HG03457 (cell line): ENCODE measurements around the gene SART1.

Experiments used
- ATAC-seq: cut with Tn5 transposase; IDR thresholded peaks from one replicate; pipeline ENCODE4 v1.9.1; 2021; ENCODE audit warnings: moderate number of reproducible peaks; ENCODE audit not compliant: unreplicated experiment

The SART1 gene

GRCh38 chr11:65962141-65962564 lies 619 bp downstream of the SART1 start:
- no peak for ATAC-seq

DNA sequence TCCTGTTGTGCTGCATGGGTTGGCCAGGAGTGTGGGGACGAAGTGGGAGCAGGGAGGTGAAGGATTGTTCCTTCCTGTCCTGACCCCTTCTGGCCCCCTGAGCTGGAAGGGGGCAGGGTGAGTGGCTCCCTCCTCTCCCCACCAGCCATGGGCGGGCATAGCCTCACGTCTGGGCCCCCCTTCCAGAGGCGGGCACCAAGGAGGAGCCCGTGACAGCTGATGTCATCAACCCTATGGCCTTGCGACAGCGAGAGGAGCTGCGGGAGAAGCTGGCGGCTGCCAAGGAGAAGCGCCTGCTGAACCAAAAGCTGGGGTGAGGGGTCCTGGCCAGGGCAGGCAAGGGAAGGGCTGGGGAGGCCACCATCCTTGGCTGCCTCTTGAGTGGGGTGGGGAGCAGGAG lies 3.4 kb downstream of the SART1 start:
- ATAC-seq: no peak

- no peak for ATAC-seq
Measured at GRCh38 chr11:65965986-65966762, 4.6 kb downstream of the SART1 start.

DNA sequence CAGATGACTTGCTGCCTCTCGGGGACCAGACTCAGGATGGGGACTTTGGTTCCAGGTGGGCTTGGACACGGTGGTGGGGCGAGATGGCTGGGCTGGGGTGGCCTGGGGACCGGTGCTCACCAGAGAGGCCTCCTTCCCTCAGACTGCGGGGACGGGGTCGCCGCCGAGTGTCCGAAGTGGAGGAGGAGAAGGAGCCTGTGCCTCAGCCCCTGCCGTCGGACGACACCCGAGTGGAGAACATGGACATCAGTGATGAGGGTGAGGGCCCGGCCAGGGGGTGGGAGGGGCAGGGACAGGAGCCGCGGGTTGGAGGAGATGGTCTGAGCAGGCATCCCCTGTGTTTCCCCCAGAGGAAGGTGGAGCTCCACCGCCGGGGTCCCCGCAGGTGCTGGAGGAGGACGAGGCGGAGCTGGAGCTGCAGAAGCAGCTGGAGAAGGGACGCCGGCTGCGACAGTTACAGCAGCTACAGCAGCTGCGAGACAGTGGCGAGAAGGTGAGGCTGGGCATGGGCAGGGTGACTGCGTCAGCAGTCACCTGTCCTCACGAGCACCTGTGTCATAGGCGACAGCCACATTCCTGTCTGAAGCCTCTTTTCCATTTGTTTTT lies 5.9 kb downstream of the SART1 start:
- ATAC-seq: no peak

DNA sequence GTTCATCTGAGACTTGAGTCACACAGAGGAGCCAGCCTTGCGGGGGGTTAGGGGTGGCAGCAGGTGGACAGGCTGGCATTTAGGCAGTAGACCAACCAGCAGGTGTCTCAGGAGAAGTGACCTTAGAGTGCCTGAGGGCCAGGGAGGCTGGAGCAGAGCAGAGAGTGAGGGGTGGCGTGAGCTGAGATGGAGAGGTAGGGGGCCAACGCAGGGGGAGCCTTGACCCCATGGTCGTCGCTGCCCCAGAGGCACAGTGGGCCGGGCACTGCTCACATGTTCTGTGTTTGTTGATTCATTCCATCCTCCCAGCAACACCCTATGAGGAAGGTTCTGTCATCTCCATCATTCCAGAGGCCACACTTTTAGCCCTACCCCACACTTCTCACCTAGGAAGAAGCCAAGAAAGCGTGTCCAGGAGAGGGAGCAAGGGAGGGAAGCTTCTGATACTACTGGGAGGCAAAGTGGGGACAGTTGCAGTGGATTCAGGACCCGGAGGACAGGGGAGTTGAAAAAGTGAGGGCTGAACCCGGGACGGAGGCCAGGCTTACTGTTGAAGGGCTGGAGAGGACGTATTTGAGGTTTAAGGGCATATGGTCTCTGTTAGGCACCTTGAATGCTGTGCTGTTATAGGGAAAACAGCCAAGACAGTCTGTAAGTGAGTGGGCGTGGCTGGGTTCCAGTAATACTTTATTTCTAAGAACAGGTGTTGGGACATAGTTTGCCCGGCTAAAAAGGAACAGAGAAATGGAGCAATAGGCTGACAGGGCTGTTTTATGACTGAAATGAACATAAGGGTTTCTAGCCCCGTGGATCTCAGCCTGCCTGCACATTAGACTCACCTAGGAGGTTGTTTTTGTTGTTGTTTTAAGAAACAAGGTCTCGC lies 7.3 kb downstream of the SART1 start:
- no peak for ATAC-seq

- no peak for ATAC-seq
Measured at GRCh38 chr11:65972116-65972515, 10.6 kb downstream of the SART1 start.

DNA sequence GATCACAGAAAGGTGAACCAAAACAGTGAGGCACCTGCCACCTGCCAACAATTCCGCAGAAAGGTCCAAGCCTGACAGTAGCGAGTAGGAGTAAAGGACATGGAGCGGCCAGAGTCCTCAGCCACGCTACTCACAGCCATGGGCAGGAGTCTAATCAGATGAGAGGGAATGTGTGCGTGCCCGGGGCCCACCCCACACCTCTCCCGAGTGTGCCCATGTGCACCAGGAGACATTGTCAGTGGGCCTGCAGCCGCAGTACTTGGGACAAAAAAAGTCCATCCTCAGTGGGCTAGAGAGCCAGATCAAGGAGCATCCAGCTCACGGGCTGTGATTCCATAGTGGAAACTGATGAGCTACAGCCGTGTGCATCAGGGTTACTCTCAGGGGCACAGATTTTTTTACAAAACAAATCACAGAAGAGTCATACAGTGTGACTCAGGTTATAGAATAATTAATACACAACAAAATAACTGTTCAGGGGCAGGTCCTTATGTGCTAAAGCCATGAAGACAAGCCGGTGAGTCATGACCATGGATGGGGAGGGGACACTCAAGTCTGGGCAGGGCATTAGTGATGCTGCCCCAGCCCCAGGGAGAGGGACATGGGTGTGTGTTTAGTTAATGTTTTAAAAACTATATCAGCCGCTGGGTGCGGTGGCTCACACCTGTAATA lies 12.0 kb downstream of the SART1 start:
- no peak for ATAC-seq

DNA sequence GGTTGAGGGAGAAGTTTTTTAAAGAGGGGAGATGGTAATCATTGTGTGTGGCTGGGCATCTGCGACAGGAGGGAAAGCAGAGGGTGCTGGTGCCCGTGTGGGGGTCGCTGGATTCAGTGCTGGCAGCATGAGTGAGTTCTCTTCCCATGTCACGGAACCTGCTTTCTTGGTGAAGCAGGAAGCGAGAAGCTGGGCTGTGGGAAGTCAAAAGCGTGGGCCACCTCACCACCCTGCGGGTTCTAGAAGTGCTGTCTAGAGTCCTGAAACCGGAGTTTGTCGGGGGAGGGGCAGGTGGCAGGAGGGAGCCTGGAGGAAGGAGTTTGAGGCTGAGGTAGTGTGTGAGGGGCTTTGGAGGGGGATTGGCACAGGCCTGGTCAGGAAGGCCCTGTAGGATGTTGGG lies 14.2 kb downstream of the SART1 start:
- no peak for ATAC-seq

- ATAC-seq: no peak
Measured at GRCh38 chr11:65976216-65977176, 15.0 kb downstream of the SART1 start.

- no peak for ATAC-seq
Measured at GRCh38 chr11:65977621-65978390, 16.3 kb downstream of the SART1 start.

DNA sequence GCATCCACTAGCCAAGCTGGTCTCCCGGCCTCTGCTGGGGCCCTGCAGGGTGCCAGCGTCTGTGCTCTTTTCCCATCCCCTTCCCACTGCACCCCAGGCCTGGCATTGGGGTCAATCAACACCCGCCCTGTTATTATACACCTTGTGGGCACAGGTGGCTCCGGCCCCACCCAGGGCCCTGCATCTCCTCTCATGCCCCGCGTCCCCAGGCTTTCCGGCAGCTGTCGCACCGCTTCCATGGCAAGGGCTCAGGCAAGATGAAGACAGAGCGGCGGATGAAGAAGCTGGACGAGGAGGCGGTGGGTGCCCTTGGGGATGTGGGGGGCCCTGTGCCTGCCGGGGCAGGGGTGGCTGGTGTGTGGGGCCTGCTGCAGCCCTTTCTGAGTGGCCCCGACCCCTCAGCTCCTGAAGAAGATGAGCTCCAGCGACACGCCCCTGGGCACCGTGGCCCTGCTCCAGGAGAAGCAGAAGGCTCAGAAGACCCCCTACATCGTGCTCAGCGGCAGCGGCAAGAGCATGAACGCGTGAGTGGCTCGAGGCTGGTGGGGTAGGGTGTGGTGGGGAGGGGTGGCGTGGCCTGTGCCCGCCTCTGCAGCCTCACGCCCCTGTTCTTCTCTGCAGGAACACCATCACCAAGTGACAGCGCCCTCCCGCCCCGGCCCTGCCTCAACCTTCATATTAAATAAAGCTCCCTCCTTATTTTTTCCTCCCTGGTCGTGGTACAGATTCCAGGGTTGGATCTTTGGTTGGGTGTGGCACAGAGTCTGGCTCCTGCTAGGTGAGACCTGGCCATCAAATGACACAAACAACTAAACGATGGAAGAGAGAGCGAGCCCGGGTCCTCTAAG lies 17.1 kb downstream of the SART1 start:
- ATAC-seq: no peak

GRCh38 chr11:65979261-65979759 lies 17.8 kb downstream of the SART1 start:
- ATAC-seq: no peak

- ATAC-seq: no peak
Measured at GRCh38 chr11:65981101-65981740, 19.7 kb downstream of the SART1 start.

DNA sequence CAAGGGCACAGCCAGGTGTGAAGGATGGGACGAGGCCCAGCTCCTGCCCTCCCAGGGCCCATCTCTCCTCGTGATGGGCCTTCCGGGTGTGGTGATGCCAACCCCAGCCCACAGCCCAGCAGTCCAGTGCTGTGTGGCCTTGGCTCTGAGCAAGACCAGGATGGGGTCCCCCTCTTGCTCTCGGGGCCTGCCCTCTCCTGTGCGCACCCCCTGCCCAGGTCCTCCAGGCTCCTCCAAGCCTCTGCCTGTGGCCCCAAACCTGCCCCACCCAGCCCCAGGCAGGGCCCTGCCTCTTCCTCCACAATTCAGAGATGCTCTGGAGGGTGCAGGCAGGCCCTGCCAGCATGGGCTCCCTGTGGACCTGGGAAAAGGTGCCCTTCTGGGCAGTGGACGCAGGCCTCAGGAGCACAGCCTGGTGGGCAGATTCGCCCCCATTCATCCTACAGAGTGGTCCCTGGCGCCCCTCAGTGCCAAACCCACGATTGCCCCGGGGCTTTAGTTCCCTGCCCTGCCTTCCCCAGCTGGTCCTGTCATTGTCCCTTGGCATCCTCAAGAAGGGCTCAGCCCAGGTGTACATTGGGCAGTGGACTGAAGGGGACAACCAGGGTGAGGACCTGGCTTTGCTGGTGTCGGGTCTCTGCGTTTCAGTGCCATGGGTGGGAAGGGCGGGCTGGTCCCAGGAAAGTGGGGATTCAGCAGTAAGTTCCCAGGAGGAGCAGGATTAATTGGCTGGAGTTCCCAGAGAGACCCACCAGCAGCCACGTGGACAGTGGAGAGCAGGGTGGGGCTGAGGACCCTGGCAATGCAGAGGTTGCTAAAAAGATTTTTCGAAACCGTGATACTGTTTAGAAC lies 20.7 kb downstream of the SART1 start:
- ATAC-seq: no peak

DNA sequence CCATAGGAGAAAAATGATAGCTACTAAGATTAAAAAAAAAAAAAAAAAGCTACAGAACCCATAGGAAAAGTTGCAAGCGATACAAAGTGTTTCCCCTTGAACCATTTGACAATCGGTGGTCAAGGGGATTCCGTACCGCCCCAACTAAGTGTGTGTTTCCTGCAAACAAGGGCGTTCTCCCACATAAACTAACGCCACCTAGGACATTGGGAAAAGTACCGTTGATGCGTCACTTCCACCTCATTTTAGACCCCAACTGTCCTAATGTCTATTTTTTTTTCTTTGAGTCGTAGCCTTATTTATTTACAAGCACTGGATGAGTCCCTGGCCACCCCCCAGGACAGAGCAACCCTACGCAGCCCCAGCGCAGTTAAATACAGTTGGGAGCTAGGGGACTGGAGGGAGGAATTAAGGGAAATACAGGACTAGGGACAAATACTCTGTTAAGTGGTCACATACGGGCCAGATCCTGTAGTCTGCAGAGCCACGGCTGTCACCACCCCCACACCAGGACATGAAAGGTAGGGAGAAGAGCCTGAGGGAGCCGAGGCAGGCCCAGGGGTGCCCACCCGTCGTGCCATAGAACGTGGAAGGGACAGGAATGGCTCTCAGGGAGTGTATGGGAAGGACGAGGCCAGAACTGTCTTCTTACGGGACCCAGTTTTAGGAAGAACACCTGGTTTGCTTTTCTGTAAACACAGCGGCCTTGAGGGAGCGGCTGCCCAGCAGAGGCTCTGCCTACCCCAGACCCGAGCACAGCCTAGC lies 21.5 kb downstream of the SART1 start:
- no peak for ATAC-seq

GRCh38 chr11:65983589-65983987 lies 22.1 kb downstream of the SART1 start:
- ATAC-seq: no peak
